Activated naive CD4-positive, alpha-beta T cell treated with anti-CD3 and anti-CD28 coated beads for 36 hours (primary cell): ENCODE measurements around the gene ATAD3B. TPM values are rescaled to one million over a fixed set of nuclear protein-coding genes. Genes with fewer than 3 reads are reported as not detected.

ENCODE experiments used
- CTCF ChIA-PET: fragments of 350-600 bp; sonication (Branson Sonifier 250); formaldehyde crosslinking; loops from one replicate; lab custom pipeline; 2021; ENCODE audit warnings: antibody characterized with exemption; lab: Charles Lee
- DNase-seq: peaks from one replicate; pipeline ENCODE4 v3.0.0-alpha.2; 2020
- H3K27ac Mint-ChIP-seq: one replicate; pipeline ENCODE4 v1.8.0; 2021; ENCODE audit warnings: mild to moderate bottlenecking, mixed read lengths
- H3K27me3 Mint-ChIP-seq: one replicate; pipeline ENCODE4 v1.8.0; 2021; ENCODE audit warnings: low read depth, mixed read lengths
- H3K36me3 Mint-ChIP-seq: one replicate; pipeline ENCODE4 v1.8.0; 2021; ENCODE audit warnings: low read depth, mixed read lengths
- H3K4me1 Mint-ChIP-seq: one replicate; pipeline ENCODE4 v1.8.0; 2021; ENCODE audit warnings: low read depth, mixed read lengths
- H3K4me3 Mint-ChIP-seq: one replicate; pipeline ENCODE4 v1.8.0; 2021; ENCODE audit warnings: mild to moderate bottlenecking, moderate library complexity, mixed read lengths
- H3K9me3 Mint-ChIP-seq: one replicate; pipeline ENCODE4 v1.8.0; 2021; ENCODE audit warnings: mixed read lengths
- intact Hi-C: fragments of 100-400 bp; cut with micrococcal nuclease; formaldehyde crosslinking; loops from one replicate; pipeline ENCODE4 v1.15.1; 2023
- total RNA-seq, 2 experiments: library from RNA; stranded (reverse); gene quantifications; one replicate each; pipeline ENCODE4 v1.2.3, GENCODE V29; 2021

ATAD3B gene
- total RNA-seq, 2 experiments from 2014 or later, result 32.7 to 38.7 TPM

GRCh38 chr1:1536938-1537546, 65.5 kb downstream of the ATAD3B start:
- H3K4me3 Mint-ChIP-seq, result no peak overlapping the region

GRCh38 chr1:1537626-1538250, 66.2 kb downstream of the ATAD3B start:
- no peak overlapping the region for H3K27ac Mint-ChIP-seq
- CTCF ChIA-PET, result no interaction called here
- H3K27me3 Mint-ChIP-seq, result no peaks in the 10 kb centered on the region
- no peaks in the 10 kb centered on the region for H3K36me3 Mint-ChIP-seq
- peaks cover 5% of the 10 kb centered on the region for H3K4me1 Mint-ChIP-seq
- DNase-seq, result no peak
- no peak overlapping the region for H3K4me3 Mint-ChIP-seq
- H3K9me3 Mint-ChIP-seq, result no peaks in the 10 kb centered on the region
- intact Hi-C loops, result no loop called here

More at GRCh38 chr1:1536938-1537546, 65.5 kb downstream of the ATAD3B start:
- DNase-seq, result no peak
- Mint-ChIP-seq H3K4me1 (peaks cover 5% of the 10 kb centered on the region), H3K36me3 (peaks cover 3% of the 10 kb centered on the region), H3K27ac (no peak overlapping the region), H3K9me3 (peaks cover 2% of the 10 kb centered on the region), H3K27me3 (no peaks in the 10 kb centered on the region)
- intact Hi-C loops, result no loop called here
- CTCF ChIA-PET, result no interaction called here

DNA sequence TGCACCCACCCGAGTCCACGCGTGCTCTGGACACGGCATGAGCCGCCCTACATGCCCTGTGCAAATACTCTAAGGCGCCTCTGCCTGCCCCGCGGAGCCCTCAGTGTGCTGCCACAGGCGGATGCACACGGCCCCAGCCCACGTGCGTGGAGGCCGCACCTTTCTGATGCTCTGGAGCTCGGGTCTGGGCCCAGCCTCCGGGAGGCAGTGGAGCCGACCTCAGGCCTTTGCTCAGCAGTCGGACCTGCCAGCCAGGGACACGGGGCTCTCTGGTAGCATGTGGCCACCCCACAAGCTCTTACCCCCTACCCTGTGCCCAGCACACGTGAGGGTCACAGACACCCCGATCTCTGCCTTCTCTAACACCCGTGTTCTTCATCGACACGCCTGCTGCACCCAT, 66.8 kb downstream of the ATAD3B start:
- H3K27ac Mint-ChIP-seq, result no peak overlapping the region
- no peaks in the 10 kb centered on the region for H3K9me3 Mint-ChIP-seq
- intact Hi-C loops, result no loop called here
- H3K36me3 Mint-ChIP-seq, result no peaks in the 10 kb centered on the region
- no peak for DNase-seq
- H3K4me1 Mint-ChIP-seq, result peaks cover 5% of the 10 kb centered on the region
- no peaks in the 10 kb centered on the region for H3K27me3 Mint-ChIP-seq
- no peak overlapping the region for H3K4me3 Mint-ChIP-seq
- CTCF ChIA-PET, result no interaction called here

GRCh38 chr1:1538989-1539309, 67.4 kb downstream of the ATAD3B start:
- Mint-ChIP-seq H3K36me3 (no peaks in the 10 kb centered on the region), H3K27me3 (no peaks in the 10 kb centered on the region), H3K4me1 (peaks cover 5% of the 10 kb centered on the region), H3K9me3 (no peaks in the 10 kb centered on the region), H3K27ac (peak overlapping the region; percentile 65), H3K4me3 (no peak overlapping the region)
- CTCF ChIA-PET, result no interaction called here
- intact Hi-C loops, result no loop called here
- DNase-seq, result no peak

GRCh38 chr1:1539310-1540089, 67.9 kb downstream of the ATAD3B start:
- peak overlapping the region; percentile 58 for H3K4me3 Mint-ChIP-seq
- no peaks in the 10 kb centered on the region for H3K27me3 Mint-ChIP-seq
- no peak for DNase-seq
- no peak overlapping the region for H3K27ac Mint-ChIP-seq
- H3K4me1 Mint-ChIP-seq, result peaks cover 5% of the 10 kb centered on the region
- intact Hi-C loops, result no loop called here
- H3K36me3 Mint-ChIP-seq, result no peaks in the 10 kb centered on the region
- no peaks in the 10 kb centered on the region for H3K9me3 Mint-ChIP-seq
- CTCF ChIA-PET, result no interaction called here

- H3K27ac Mint-ChIP-seq, result no peak within 1 kb of the TSS
- DNase-seq, result peak; percentile 57
- intact Hi-C loops, result no loop called here
- peak within 1 kb of the TSS; percentile 58 for H3K4me3 Mint-ChIP-seq
- no peaks in the 10 kb centered on the region for H3K36me3 Mint-ChIP-seq
- no peaks in the 10 kb centered on the region for H3K9me3 Mint-ChIP-seq
- no peaks in the 10 kb centered on the region for H3K27me3 Mint-ChIP-seq
- CTCF ChIA-PET, result no interaction called here
- peaks cover 5% of the 10 kb centered on the region for H3K4me1 Mint-ChIP-seq
Observed at GRCh38 chr1:1540090-1540817, 68.7 kb downstream of the ATAD3B start, which contains the start of gene TMEM240. Gene TMEM240, minus strand, starts transcription at chr1:1540624. Its CDS starts 278 bp downstream, at chr1:1540346.

- Mint-ChIP-seq H3K27ac (no peak overlapping the region), H3K4me1 (peaks cover 5% of the 10 kb centered on the region), H3K9me3 (no peaks in the 10 kb centered on the region), H3K27me3 (no peaks in the 10 kb centered on the region), H3K36me3 (peaks cover 1% of the 10 kb centered on the region), H3K4me3 (peak overlapping the region; percentile 27)
- CTCF ChIA-PET, result no interaction called here
- no peak for DNase-seq
- intact Hi-C loops, result no loop called here
Observed at GRCh38 chr1:1540818-1541628, 69.5 kb downstream of the ATAD3B start.

- Mint-ChIP-seq H3K27ac (no peak overlapping the region), H3K4me1 (peaks cover 5% of the 10 kb centered on the region)
- CTCF ChIA-PET, result no interaction called here
Observed at GRCh38 chr1:1541956-1542765, 70.6 kb downstream of the ATAD3B start.

GRCh38 chr1:1542766-1543705, 71.5 kb downstream of the ATAD3B start:
- CTCF ChIA-PET, result no interaction called here
- no peak overlapping the region for H3K4me3 Mint-ChIP-seq
- H3K36me3 Mint-ChIP-seq, result peaks cover 1% of the 10 kb centered on the region
- H3K4me1 Mint-ChIP-seq, result peaks cover 5% of the 10 kb centered on the region
- H3K27ac Mint-ChIP-seq, result no peak overlapping the region
- no peaks in the 10 kb centered on the region for H3K27me3 Mint-ChIP-seq
- intact Hi-C loops, result no loop called here
- no peaks in the 10 kb centered on the region for H3K9me3 Mint-ChIP-seq
- DNase-seq, result no peak

More at GRCh38 chr1:1541956-1542765, 70.6 kb downstream of the ATAD3B start:
- no peaks in the 10 kb centered on the region for H3K9me3 Mint-ChIP-seq
- no peaks in the 10 kb centered on the region for H3K27me3 Mint-ChIP-seq
- peaks cover 1% of the 10 kb centered on the region for H3K36me3 Mint-ChIP-seq
- intact Hi-C loops, result no loop called here
- H3K4me3 Mint-ChIP-seq, result no peak overlapping the region
- DNase-seq, result no peak

- DNase-seq, result no peak
- H3K27me3 Mint-ChIP-seq, result no peaks in the 10 kb centered on the region
- CTCF ChIA-PET, result no interaction called here
- H3K36me3 Mint-ChIP-seq, result peaks cover 1% of the 10 kb centered on the region
- peaks cover 5% of the 10 kb centered on the region for H3K4me1 Mint-ChIP-seq
- H3K27ac Mint-ChIP-seq, result no peak overlapping the region
- intact Hi-C loops, result no loop called here
- H3K9me3 Mint-ChIP-seq, result no peaks in the 10 kb centered on the region
- H3K4me3 Mint-ChIP-seq, result no peak overlapping the region
Observed at GRCh38 chr1:1543706-1544099, 72.1 kb downstream of the ATAD3B start.
